H9 (cell line): ENCODE results near the gene HERC4. TPM values are rescaled to one million over a fixed set of nuclear protein-coding genes. Genes with fewer than 3 reads are reported as not detected.

ENCODE experiments used
- DNase-seq: peaks from one replicate; pipeline ENCODE4 v3.0.0-alpha.2; 2017
- H2AFZ ChIP-seq: one replicate; pipeline ENCODE4 v1.6.1; 2013; ENCODE audit warnings: mild to moderate bottlenecking, low read length, control low read depth, moderate library complexity
- H2AK5ac ChIP-seq: 2 replicates; pipeline ENCODE4 v1.6.1; 2013; ENCODE audit warnings: low read length, control low read depth, mixed read lengths; ENCODE audit not compliant: insufficient read length
- H2BK120ac ChIP-seq: one replicate; pipeline ENCODE4 v1.6.1; 2013; ENCODE audit warnings: low read depth, mild to moderate bottlenecking, low read length, control low read depth, inconsistent platforms; ENCODE audit not compliant: poor library complexity, severe bottlenecking
- H2BK12ac ChIP-seq: 2 replicates; pipeline ENCODE4 v1.6.1; 2013; ENCODE audit warnings: low read length, control low read depth, mixed read lengths, low read depth; ENCODE audit not compliant: insufficient read length
- H2BK15ac ChIP-seq: 2 replicates; pipeline ENCODE4 v1.6.1; 2013; ENCODE audit warnings: low read depth, low read length, control low read depth
- H2BK20ac ChIP-seq: one replicate; pipeline ENCODE4 v1.6.1; 2013; ENCODE audit warnings: low read depth, mild to moderate bottlenecking, low read length, control low read depth, inconsistent platforms; ENCODE audit not compliant: poor library complexity, severe bottlenecking
- H2BK5ac ChIP-seq: 2 replicates; pipeline ENCODE4 v1.6.1; 2013; ENCODE audit warnings: low read length, control low read depth, mixed read lengths; ENCODE audit not compliant: insufficient read length
- H3K14ac ChIP-seq: 2 replicates; pipeline ENCODE4 v1.6.1; 2013; ENCODE audit warnings: low read length, control low read depth; ENCODE audit not compliant: insufficient read depth
- H3K18ac ChIP-seq: 2 replicates; pipeline ENCODE4 v1.6.1; 2013; ENCODE audit warnings: low read depth, mild to moderate bottlenecking, mixed read lengths, low read length, control low read depth; ENCODE audit not compliant: insufficient read length
- H3K23ac ChIP-seq: 2 replicates; pipeline ENCODE4 v1.6.1; 2013; ENCODE audit warnings: low read length, control low read depth, mixed read lengths, low read depth; ENCODE audit not compliant: insufficient read length
- H3K23me2 ChIP-seq: 2 replicates; pipeline ENCODE4 v1.6.1; 2013; ENCODE audit warnings: low read depth, mild to moderate bottlenecking, mixed read lengths, low read length, control low read depth; ENCODE audit not compliant: insufficient read length, poor library complexity, severe bottlenecking
- H3K27ac ChIP-seq: 2 replicates; pipeline ENCODE4 v1.5.1; 2013; ENCODE audit warnings: low read length, control low read depth, mixed read lengths, low read depth; ENCODE audit not compliant: insufficient read length
- H3K27me3 ChIP-seq: 2 replicates; pipeline ENCODE4 v1.6.1; 2013; ENCODE audit warnings: low read length, control low read depth, inconsistent platforms; ENCODE audit not compliant: insufficient read depth
- H3K4ac ChIP-seq: 2 replicates; pipeline ENCODE4 v1.6.1; 2013; ENCODE audit warnings: low read depth, mild to moderate bottlenecking, control low read depth, inconsistent platforms, low read length, moderate library complexity
- H3K4me1 ChIP-seq: 2 replicates; pipeline ENCODE4 v1.6.1; 2013; ENCODE audit warnings: low read length, control low read depth, inconsistent platforms; ENCODE audit not compliant: insufficient read depth
- H3K4me2 ChIP-seq: 2 replicates; pipeline ENCODE4 v1.6.1; 2013; ENCODE audit warnings: low read length, control low read depth, mixed read lengths; ENCODE audit not compliant: insufficient read length, insufficient read depth
- H3K56ac ChIP-seq: 2 replicates; pipeline ENCODE4 v1.6.1; 2013; ENCODE audit warnings: low read depth, mild to moderate bottlenecking, mixed read lengths, low read length, control low read depth; ENCODE audit not compliant: insufficient read length
- H3K79me1 ChIP-seq: 2 replicates; pipeline ENCODE4 v1.6.1; 2013; ENCODE audit warnings: low read depth, mild to moderate bottlenecking, moderate library complexity, low read length, control low read depth, inconsistent platforms; ENCODE audit not compliant: insufficient read depth, poor library complexity, severe bottlenecking
- H3K79me2 ChIP-seq: 2 replicates; pipeline ENCODE4 v1.6.1; 2013; ENCODE audit warnings: low read length, control low read depth, inconsistent platforms; ENCODE audit not compliant: insufficient read depth
- H3K9ac ChIP-seq: 2 replicates; pipeline ENCODE4 v1.6.1; 2013; ENCODE audit warnings: low read length, control low read depth, mixed read lengths; ENCODE audit not compliant: insufficient read length; ENCODE audit errors: extremely low read depth
- H3K9me3 ChIP-seq: one replicate; pipeline ENCODE4 v1.6.1; 2013; ENCODE audit warnings: low read depth, low read length, inconsistent platforms; ENCODE audit not compliant: control insufficient read depth
- H3T11ph ChIP-seq: one replicate; pipeline ENCODE4 v1.6.1; 2013; ENCODE audit warnings: mild to moderate bottlenecking, low read length, control low read depth, inconsistent platforms
- H4K20me1 ChIP-seq: one replicate; pipeline ENCODE4 v1.6.1; 2013; ENCODE audit not compliant: control insufficient read depth, insufficient read length, insufficient read depth
- H4K5ac ChIP-seq: 2 replicates; pipeline ENCODE4 v1.6.1; 2013; ENCODE audit warnings: low read depth, mild to moderate bottlenecking, mixed read lengths, low read length, control low read depth; ENCODE audit not compliant: insufficient read length
- H4K8ac ChIP-seq: replicated peaks from 2 replicates; pipeline ENCODE4 v1.6.1; 2013; ENCODE audit warnings: low read length, control low read depth, mixed read lengths, low read depth; ENCODE audit not compliant: insufficient read length
- H4K91ac ChIP-seq: 2 replicates; pipeline ENCODE4 v1.6.1; 2013; ENCODE audit warnings: low read depth, mild to moderate bottlenecking, moderate library complexity, mixed read lengths, low read length, control low read depth; ENCODE audit not compliant: insufficient read length
- H3K27ac Mint-ChIP-seq, 3 experiments: 2 replicates in 2 of 3; 3 replicates in 1 of 3; pipeline ENCODE4 v1.8.0; 2020 to 2021; ENCODE audit warnings: mixed read lengths in 3 of 3, mild to moderate bottlenecking in 1 of 3, moderate library complexity in 1 of 3
- H3K27me3 Mint-ChIP-seq: 2 replicates; pipeline ENCODE4 v1.8.0; 2021; ENCODE audit warnings: low read depth, mild to moderate bottlenecking, moderate library complexity, mixed read lengths
- H3K36me3 Mint-ChIP-seq, 3 experiments: 2 replicates in 2 of 3; 3 replicates in 1 of 3; pipeline ENCODE4 v1.8.0; 2020 to 2021; ENCODE audit warnings: low read depth in 3 of 3, mixed read lengths in 3 of 3; ENCODE audit not compliant: insufficient read depth in 1 of 3
- H3K4me1 Mint-ChIP-seq, 2 experiments: 2 replicates each; pipeline ENCODE4 v1.8.0; 2020; ENCODE audit warnings: mixed read lengths in 2 of 2
- H3K4me3 Mint-ChIP-seq, 2 experiments: 2 replicates in 1 of 2; 3 replicates in 1 of 2; pipeline ENCODE4 v1.8.0; 2020 to 2021; ENCODE audit warnings: mild to moderate bottlenecking in 2 of 2, mixed read lengths in 2 of 2, moderate library complexity in 1 of 2
- H3K9me3 Mint-ChIP-seq, 2 experiments: 2 replicates in 1 of 2; 3 replicates in 1 of 2; pipeline ENCODE4 v1.8.0; 2020; ENCODE audit warnings: mild to moderate bottlenecking in 2 of 2, mixed read lengths in 2 of 2, moderate library complexity in 1 of 2
- WGBS: extraction: QIAGEN DNeasy Blood & Tissue Kit; methylation state at CpG from one replicate; pipeline ENCODE4 v1.1.7; 2013; ENCODE audit warnings: missing lambda C conversion rate, low lambda C conversion rate, mixed read lengths; ENCODE audit not compliant: insufficient read length; ENCODE audit errors: extremely low coverage; 5-methylcytosine and 5-hydroxymethylcytosine counted together
- total RNA-seq: library from RNA; stranded (reverse); gene quantifications from 2 replicates; pipeline ENCODE4 v1.2.1, GENCODE V29; 2021
- TF ChIP-seq, protein P1 (sequence below): fragments of 200-600 bp; sonication (generic); conservative IDR thresholded peaks from 3 replicates; pipeline ENCODE4 v1.8.0; 2021; ENCODE audit warnings: antibody characterized with exemption, mild to moderate bottlenecking

HERC4 gene
- total RNA-seq, 1 experiment from 2014 or later: 24.5 TPM

DNA sequence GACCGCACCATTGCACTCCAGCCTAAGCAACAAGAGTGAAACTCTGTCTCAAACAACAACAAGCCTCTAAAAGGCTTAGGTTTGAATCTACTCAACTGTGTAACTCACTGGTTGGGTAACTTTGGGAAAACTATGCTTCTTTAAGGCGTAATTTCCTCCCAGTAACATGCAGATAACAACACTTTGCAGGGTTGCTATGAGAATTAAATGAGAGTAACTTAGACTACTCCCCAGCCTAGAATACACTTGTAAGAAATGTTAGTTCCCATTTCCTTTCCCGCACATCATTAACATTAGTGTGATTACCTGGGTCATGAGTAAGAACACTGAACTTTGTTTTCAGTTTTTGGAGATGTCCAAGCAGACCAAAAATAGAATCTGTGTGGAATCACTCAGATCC lies 28.8 kb upstream of the HERC4 start:
- H2AK5ac ChIP-seq: no peak overlapping the region
- H2BK12ac ChIP-seq: no peak overlapping the region
- no peak overlapping the region for H3K56ac ChIP-seq
- H2BK5ac ChIP-seq: no peak overlapping the region
- no peak overlapping the region for H3K9ac ChIP-seq
- H3K27me3 ChIP-seq: no peaks in the 10 kb centered on the region
- H2BK15ac ChIP-seq: no peak overlapping the region
- H3K27ac Mint-ChIP-seq: no peak overlapping the region; a peak in 1 of 7 replicates
- H3K18ac ChIP-seq: no peak overlapping the region
- no peak overlapping the region for H2BK20ac ChIP-seq
- H3K23ac ChIP-seq: no peak overlapping the region
- H3K4me3 Mint-ChIP-seq: no peak overlapping the region
- TF ChIP-seq, protein P1, sequence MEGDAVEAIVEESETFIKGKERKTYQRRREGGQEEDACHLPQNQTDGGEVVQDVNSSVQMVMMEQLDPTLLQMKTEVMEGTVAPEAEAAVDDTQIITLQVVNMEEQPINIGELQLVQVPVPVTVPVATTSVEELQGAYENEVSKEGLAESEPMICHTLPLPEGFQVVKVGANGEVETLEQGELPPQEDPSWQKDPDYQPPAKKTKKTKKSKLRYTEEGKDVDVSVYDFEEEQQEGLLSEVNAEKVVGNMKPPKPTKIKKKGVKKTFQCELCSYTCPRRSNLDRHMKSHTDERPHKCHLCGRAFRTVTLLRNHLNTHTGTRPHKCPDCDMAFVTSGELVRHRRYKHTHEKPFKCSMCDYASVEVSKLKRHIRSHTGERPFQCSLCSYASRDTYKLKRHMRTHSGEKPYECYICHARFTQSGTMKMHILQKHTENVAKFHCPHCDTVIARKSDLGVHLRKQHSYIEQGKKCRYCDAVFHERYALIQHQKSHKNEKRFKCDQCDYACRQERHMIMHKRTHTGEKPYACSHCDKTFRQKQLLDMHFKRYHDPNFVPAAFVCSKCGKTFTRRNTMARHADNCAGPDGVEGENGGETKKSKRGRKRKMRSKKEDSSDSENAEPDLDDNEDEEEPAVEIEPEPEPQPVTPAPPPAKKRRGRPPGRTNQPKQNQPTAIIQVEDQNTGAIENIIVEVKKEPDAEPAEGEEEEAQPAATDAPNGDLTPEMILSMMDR: no peak
- no peak overlapping the region for H4K8ac ChIP-seq
- H3K4ac ChIP-seq: no peak overlapping the region
- H3K9me3 Mint-ChIP-seq: no peaks in the 10 kb centered on the region
- DNase-seq: no peak
- no peak overlapping the region for H3K4me2 ChIP-seq
- no peaks in the 10 kb centered on the region for H3K79me1 ChIP-seq
- no peaks in the 10 kb centered on the region for H3K79me2 ChIP-seq
- no CpG with 5 or more reads among the region's 3 CpGs for WGBS
- no peak overlapping the region for H3K14ac ChIP-seq
- no peak overlapping the region for H2BK120ac ChIP-seq
- H3K4me1 ChIP-seq: no peaks in the 10 kb centered on the region
- no peak overlapping the region for H4K91ac ChIP-seq
- H3K23me2 ChIP-seq: no peaks in the 10 kb centered on the region
- H4K20me1 ChIP-seq: no peaks in the 10 kb centered on the region
- no peak overlapping the region for H3T11ph ChIP-seq
- H4K5ac ChIP-seq: no peak overlapping the region
- no peaks in the 10 kb centered on the region for H3K27me3 Mint-ChIP-seq
- no peaks in the 10 kb centered on the region for H3K4me1 Mint-ChIP-seq
- H3K9me3 ChIP-seq: no peaks in the 10 kb centered on the region
- H3K36me3 Mint-ChIP-seq: no peaks in the 10 kb centered on the region
- no peak overlapping the region for H2AFZ ChIP-seq
- no peak overlapping the region for H3K27ac ChIP-seq
